Smooth muscle cell of the brain vasculature (primary cell): ENCODE results near the gene HSPH1.
"Not testable (repeated sequence)": the region's sequence is repeated elsewhere in the genome, so short reads cannot be mapped to it uniquely, and the experiment has no call there.

Experiments used
- DNase-seq: peaks from one replicate; pipeline ENCODE4 v3.0.0-alpha.2; 2012; ENCODE audit warnings: low read depth, low spot score

The HSPH1 gene

DNA sequence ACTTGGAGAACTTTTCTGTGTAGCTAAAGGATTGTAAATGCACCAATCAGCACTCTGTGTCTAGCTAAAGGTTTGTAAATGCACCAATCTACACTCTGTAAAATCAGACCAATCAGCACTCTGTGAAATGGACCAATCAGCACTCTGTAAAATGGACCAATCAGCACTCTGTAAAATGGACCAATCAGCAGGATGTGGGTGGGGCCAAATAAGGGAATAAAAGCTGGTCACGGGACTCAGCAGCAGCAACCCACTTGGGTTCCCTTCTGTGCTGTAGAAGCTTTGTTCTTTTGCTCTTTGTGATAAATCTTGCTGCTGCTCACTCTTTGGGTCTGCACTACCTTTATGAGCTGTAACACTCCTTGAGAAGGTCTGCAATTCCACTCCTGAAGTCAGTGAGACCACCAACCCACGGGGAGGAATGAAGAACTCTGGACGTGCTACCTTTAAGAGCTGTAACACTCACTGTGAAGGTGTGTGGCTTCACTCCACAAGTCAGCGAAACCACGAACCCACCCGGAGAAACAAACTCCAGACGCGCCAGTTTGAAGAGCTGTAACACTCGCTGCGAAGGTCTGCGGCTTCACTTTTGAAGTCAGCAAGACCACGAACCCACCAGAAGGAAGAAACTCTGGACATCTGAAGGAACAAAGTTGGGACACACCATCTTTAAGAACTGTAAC is 16.2 kb upstream of the HSPH1 start:
- DNase-seq = not testable (repeated sequence)

GRCh38 chr13:31175847-31176532 is 14.3 kb upstream of the HSPH1 start:
- no peak for DNase-seq

DNA sequence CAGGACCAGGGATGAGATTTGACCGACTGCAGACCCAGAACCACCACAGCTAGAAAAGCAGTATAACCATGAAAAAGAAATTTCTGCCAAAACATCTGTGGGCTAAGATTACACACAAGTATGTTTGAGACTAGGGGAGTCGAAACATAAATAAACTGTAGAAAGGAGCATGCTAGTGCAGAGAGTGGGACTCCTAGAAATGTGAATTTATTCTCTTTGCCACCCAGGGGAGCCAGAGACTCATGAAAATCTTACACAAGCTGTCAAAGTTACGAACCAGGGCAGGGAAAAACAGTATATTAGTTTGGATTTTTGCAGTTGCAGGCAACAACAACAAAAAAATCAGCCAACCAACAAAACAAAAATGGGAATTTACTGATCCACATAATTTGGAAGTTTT is 12.3 kb upstream of the HSPH1 start:
- DNase-seq = no peak

DNA sequence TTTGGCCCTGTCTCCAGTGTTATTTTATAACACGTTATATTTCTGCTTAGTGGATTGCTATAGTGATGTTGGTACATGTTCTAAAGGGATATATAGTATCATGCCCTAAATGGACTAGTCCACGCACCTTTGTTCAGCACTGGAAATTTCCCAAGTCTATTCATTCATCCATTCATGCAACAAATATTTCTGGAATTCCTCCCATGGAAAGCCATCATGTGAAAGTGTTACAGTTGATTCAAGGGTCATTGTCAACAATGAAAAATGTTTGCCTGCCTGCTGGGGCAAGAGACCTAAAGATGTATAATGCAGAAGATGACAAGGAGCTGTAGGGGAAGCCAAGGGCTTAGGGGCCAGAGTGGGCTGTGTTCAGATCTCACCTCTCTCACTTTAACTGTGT is 10.8 kb upstream of the HSPH1 start:
- no peak for DNase-seq

- no peak for DNase-seq
Measured at GRCh38 chr13:31172001-31172400, 10.3 kb upstream of the HSPH1 start.

DNA sequence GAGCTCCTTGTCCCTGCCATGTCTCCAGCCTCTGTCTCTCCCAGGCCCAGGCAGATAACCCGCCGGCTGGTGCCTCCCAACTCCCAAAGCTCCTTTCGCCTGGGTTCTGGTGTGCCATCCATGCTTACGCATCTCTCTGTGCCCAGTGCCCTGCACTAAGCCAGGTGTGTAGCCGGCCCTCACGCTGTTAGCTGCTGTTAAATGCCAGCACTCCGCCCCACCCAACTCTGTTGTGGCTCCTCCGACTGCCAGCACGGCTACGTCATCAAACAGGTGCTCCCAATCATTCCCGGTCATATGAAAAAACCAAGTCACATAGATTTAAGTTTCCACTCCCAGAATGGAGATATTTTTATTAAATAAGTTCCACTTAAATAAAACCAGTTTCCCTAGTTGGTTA is 7.0 kb upstream of the HSPH1 start:
- DNase-seq = no peak

GRCh38 chr13:31168166-31168565 is 6.5 kb upstream of the HSPH1 start:
- no peak for DNase-seq

- DNase-seq = no peak
Measured at GRCh38 chr13:31167490-31167889, 5.8 kb upstream of the HSPH1 start.

DNA sequence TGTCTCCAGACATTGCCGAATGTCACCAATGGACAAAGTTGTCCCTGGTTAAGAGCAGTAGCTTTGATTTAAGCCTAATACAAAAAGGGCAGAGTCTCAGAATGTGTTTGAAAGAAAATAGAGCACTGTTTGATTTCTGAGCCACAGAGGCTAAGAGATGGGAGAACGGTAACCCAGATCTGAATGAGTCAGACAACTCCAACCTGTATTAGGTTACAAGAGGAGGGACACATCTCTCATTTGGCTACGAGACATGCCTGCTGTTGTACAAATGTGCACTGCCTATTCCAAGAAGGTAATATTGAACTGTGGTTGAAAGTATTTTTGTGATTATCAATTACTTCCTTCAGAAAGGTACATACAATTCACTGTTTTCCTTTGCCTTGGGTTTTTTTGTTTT is 4.9 kb upstream of the HSPH1 start:
- no peak for DNase-seq

GRCh38 chr13:31162151-31163008 is 676 bp upstream of the HSPH1 start:
- peak; percentile 95 for DNase-seq

DNA sequence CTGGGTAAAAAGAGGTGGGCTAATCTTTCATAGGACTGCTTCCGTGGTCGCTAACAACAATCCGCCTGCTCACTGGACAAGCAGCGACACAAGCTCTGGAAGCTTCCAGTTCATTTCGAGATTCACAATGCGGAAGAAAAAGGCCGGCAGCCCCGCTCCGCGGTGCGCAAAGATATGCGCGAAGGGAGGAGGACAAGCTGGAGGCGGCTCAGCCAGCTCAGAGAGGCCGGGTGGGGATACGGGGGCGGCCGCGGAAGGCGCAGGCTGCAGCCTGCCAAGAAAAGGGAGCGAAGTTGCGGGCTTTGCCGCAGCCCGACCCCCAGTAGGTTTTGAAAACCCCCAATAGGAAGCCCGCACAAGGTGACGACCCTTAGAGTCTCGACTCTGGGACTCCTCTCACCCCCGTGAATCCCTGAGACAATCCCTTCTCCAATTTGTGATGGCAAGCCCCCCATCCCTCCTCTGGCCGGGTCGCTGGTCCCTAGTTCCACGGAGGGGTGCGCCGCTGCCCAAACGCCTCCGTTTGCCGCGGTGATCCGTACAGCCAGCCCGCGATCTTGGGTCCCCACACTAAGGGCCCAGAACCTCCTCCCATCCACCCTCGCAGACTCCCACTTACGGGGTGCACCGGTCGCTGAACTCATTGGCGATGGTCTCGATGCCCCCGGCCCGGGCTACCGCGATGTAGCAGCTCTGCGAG is 697 bp downstream of the HSPH1 start:
- no peak for DNase-seq

- no peak for DNase-seq
Measured at GRCh38 chr13:31159306-31159705, 2.4 kb downstream of the HSPH1 start.

- no peak for DNase-seq
Measured at GRCh38 chr13:31154939-31155338, 6.8 kb downstream of the HSPH1 start.

DNA sequence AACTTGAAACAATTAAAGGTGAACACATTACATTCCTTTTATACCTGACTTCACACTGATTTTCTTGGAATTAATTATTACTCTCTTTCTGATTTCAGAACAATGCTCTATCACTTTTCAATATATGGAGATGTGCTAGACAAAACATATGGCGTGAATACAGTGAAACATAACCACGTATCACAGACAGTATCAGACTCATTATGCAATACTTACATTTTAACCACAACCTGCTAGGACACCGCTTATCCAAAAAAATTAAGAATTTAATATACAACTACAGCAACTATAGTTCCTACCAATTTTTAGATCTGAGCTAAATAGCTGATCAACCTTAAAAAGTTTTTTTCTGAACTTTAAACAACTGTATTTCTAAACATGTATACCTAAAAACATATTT is 9.9 kb downstream of the HSPH1 start:
- no peak for DNase-seq

DNA sequence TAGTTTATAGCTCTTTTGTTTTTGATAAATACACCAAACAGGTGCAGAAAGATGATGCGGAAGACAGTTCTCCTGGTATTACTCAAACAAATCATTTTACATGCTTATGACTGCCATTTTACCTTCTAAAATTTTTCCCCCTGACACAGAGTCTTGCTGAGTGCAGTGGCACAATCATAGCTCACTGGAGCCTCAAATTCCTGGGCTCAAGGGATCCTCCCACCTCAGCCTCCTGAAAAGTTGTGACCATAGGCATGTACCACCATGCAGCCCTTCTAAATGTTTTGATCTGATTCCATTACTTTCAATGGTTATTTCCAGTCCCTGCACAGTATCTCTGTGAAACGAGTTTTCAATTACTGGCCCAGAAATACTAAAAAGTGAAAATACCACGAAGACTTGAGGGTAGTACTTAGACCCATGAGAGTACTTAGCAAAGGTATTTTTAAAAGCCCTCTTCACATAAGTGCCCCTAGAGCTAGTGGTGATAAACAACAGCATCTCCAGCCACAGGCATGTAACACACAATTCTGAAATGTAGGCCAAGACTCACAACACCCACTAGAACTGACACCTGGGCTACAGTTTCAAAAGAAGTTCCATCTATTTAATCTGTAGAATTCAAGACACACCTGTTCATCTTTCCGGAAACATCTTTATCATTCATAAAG is 11.3 kb downstream of the HSPH1 start:
- no peak for DNase-seq

DNA sequence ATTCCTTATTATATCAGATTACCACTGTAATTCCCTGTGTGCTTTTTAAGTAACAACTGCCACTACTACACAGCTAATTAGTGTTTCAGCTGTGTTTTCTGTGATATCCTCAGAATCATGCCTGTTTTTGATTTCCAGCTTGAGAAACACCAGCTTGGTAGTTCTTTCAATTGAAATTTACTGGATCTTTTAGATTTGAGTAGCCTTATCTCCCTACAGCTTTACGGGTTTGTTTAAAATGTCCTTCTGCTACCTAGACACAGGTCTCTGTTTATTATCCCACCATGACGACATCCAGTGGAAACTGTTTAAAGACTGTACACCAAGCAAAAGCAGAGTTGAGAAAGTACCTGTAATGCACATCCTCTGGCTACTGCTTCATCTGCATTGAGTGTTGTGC is 12.1 kb downstream of the HSPH1 start:
- DNase-seq = no peak

DNA sequence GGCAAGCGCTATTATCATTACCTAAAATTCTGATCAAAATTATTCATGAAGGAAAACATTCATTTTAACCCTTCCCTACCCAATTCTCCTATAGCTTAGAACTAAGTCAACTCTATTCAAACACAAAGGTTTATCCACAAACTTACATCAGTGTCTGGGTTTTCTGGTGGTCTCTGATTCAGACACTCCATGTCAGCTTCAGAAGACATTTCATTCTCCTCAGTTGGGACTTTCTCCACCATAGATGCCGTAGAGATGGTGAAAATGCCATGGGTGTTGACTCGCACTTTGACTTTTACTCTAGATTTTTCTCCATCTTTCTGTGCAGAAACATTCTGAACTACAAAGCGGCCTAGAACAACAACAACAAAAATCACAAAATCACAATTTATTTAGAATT is 16.3 kb downstream of the HSPH1 start:
- no peak for DNase-seq

- DNase-seq = no peak
Measured at GRCh38 chr13:31138515-31138914, 23.2 kb downstream of the HSPH1 start.

DNA sequence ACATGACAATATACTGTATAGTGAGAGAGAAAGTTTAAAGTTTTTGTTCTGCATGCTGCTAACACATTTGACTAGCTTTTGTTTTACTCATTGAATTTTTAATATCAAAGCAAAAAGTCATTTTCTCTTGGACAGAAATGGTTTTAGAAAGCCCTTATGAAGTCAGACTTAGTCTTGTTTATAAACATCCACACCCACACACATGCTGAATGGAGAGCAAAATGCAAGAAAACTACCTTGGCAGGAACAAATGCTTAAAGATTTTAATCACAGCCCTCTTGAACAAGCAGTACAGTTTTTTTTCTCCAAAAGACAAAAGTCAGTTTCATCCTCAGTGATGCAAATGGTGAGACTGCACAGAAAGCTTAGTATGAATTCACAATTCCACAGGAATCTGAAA is 25.0 kb downstream of the HSPH1 start:
- no peak for DNase-seq

DNA sequence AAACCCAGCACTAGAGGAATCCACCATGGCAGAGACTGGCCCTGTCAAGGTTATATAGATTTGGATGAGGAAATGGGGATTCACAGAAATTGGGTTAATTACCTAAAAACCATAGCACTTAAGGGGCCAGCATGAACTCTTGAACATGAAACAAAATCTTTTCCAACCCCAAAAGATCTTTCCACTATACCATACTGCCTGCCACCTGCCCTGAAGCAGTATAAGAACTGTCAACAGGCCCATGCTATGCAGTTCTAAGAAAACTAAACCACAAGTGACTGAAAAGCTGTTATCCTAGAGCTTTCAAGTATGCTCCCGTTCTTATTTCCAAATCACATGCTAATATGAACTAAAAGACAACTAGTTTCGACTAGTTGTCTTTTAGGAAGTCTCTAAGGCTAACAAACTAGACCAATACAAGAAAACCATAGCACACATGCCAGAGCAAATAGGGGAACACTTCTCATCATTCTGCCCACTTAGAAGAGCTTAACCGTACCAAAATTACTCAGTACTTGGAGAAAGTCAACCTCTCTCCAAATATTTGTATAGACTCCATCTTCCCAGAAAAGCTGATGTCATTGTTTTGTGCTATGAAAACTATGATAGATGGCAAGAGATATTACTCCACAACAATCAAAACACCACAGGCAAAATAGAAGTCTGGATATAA is 27.5 kb downstream of the HSPH1 start:
- DNase-seq = no peak

GRCh38 chr13:31133621-31134020 is 28.1 kb downstream of the HSPH1 start:
- DNase-seq = no peak
